ENCODE measurements around the gene CC2D1A.

The CC2D1A gene

DNA sequence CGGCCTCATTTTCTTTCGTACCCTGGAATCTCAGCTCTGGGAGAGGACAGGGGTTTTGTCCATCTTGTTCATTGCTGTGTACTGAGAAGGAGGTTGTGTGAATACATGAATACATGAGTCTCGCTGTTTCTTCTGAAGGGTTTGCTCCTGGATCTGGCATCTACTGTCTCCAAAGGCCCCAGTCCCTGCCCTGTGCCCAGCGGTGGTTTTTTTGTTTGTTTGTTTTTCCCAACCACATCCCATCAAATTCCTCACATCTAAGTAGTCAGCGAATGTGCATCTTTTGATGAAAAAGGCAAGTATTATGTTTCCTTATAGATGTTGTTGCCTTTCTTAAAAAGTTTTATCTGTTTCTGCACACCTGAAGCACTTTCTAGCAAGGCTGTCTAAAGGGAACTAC is 58.8 kb downstream of the CC2D1A start:
- TF ChIP-seq, protein P1, sequence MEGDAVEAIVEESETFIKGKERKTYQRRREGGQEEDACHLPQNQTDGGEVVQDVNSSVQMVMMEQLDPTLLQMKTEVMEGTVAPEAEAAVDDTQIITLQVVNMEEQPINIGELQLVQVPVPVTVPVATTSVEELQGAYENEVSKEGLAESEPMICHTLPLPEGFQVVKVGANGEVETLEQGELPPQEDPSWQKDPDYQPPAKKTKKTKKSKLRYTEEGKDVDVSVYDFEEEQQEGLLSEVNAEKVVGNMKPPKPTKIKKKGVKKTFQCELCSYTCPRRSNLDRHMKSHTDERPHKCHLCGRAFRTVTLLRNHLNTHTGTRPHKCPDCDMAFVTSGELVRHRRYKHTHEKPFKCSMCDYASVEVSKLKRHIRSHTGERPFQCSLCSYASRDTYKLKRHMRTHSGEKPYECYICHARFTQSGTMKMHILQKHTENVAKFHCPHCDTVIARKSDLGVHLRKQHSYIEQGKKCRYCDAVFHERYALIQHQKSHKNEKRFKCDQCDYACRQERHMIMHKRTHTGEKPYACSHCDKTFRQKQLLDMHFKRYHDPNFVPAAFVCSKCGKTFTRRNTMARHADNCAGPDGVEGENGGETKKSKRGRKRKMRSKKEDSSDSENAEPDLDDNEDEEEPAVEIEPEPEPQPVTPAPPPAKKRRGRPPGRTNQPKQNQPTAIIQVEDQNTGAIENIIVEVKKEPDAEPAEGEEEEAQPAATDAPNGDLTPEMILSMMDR (IDR thresholded peaks at IDR 0.05; ENCODE audit: low read length): no peak
- TF ChIP-seq EZH2 (optimal IDR thresholded peaks at IDR 0.05; ENCODE audit: low read depth, low read length) (no peak), EZH2phosphoT487 (IDR thresholded peaks at IDR 0.05; ENCODE audit: low read length) (no peak)
- H3K9me3 ChIP-seq (replicated peaks; ENCODE audit: insufficient read depth, low read length): no peaks in the 10 kb centered on the region
- H3K4me3 ChIP-seq (ENCODE audit: low read length): no peak overlapping the region
- H3F3A ChIP-seq (ENCODE audit: insufficient read depth, low read length): no peaks in the 10 kb centered on the region
- DNase-seq: no peak
- H3K79me2 ChIP-seq (ENCODE audit: low read length): no peaks in the 10 kb centered on the region
- H3K4me2 ChIP-seq (ENCODE audit: low read depth, low read length): no peak overlapping the region
- no peaks in the 10 kb centered on the region for H3K9me2 ChIP-seq (replicated peaks; ENCODE audit: insufficient read depth, low read length)
- H4K20me1 ChIP-seq (ENCODE audit: insufficient read depth, low read length): no peaks in the 10 kb centered on the region
- no peak overlapping the region for H3K27ac ChIP-seq (ENCODE audit: low read length)
- H3K27me3 ChIP-seq (replicated peaks; ENCODE audit: insufficient read depth, low read length): no peaks in the 10 kb centered on the region
- H2AFZ ChIP-seq (ENCODE audit: low read length): no peak overlapping the region
- H3K4me1 ChIP-seq (ENCODE audit: low read length): no peaks in the 10 kb centered on the region
- no peaks in the 10 kb centered on the region for H3K36me3 ChIP-seq (replicated peaks; ENCODE audit: insufficient read depth, low read length)
- no peak overlapping the region for H3K9ac ChIP-seq (ENCODE audit: low read length)

DNA sequence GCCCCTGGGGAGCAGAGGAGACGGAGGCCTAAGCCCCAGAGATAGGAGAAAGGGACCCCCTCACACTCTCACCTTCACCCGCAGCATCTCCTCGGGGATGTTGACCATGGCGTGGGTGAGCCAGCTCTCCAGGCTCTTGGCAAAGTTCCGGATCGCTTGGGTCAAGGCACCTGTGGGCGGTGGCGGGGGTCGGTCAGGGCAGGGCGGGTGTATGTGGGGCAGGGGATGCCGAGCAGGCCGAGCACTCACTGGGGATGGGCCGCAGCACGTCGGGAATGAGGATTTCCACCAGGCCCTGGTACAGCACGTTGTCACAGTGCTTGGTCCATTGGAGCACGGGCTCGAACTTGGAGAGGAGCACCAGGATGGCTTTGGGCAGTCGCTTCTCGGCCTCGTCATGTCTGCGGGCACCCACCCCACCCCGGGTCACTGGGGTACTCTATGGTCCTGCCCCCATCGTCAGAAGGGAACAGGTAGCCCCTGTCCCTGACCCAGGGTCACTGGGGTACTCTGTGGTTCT is 59.4 kb downstream of the CC2D1A start:
- TF ChIP-seq EZH2 (optimal IDR thresholded peaks at IDR 0.05; ENCODE audit: low read depth, low read length) (no peak), EZH2phosphoT487 (IDR thresholded peaks at IDR 0.05; ENCODE audit: low read length) (no peak)
- TF ChIP-seq, protein P1 (IDR thresholded peaks at IDR 0.05; ENCODE audit: low read length): no peak
- H2AFZ ChIP-seq (ENCODE audit: low read length): no peak overlapping the region
- H3K36me3 ChIP-seq (replicated peaks; ENCODE audit: insufficient read depth, low read length): no peaks in the 10 kb centered on the region

DNA sequence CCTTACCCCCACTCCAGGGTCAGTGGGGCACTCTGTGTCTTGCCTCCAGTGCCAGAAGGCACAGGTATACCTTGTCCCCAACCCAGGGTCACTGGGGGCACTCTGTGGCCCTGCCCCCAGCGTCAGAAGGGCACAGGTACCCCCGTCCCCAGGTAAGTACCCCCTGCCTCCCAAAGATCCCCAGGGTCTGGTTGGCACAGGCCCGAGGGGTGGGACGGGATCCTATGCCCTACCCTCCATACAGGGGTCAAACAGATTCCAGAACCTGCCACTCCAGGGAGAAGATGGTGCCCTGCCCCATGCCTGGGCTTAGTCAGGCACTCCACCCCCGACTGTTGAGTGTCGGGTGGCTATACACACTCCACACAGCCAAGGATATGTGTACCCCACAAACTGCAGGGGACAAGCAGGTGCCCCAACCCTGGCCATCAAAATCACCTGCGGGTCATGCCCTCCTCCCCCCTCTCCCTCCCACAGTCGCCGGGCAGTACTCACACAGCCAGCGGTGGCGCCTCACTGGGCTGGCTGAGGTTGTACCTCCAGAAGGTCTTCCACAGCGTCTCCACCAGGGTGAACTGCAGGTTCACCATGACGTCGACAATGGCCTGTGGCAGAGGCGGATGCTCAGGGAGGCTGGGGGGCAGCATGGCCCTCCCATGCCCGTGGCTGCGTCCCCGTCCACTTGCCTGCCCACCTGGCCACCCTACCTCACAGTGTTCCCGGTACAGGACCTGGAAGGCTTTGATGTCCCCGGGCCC is 60.1 kb downstream of the CC2D1A start:
- Histone ChIP-seq H4K20me1 (ENCODE audit: insufficient read depth, low read length) (no peaks in the 10 kb centered on the region), H3K4me1 (ENCODE audit: low read length) (no peaks in the 10 kb centered on the region), H2AFZ (ENCODE audit: low read length) (no peak overlapping the region), H3K9me3 (replicated peaks; ENCODE audit: insufficient read depth, low read length) (no peaks in the 10 kb centered on the region), H3K79me2 (ENCODE audit: low read length) (no peaks in the 10 kb centered on the region), H3K36me3 (replicated peaks; ENCODE audit: insufficient read depth, low read length) (no peaks in the 10 kb centered on the region), H3K27me3 (replicated peaks; ENCODE audit: insufficient read depth, low read length) (no peaks in the 10 kb centered on the region), H3K4me2 (ENCODE audit: low read depth, low read length) (no peak overlapping the region), H3F3A (ENCODE audit: insufficient read depth, low read length) (no peaks in the 10 kb centered on the region), H3K9me2 (replicated peaks; ENCODE audit: insufficient read depth, low read length) (no peaks in the 10 kb centered on the region), H3K27ac (ENCODE audit: low read length) (no peak overlapping the region), H3K4me3 (ENCODE audit: low read length) (no peak overlapping the region), H3K9ac (ENCODE audit: low read length) (no peak overlapping the region)
- TF ChIP-seq, protein P1 (IDR thresholded peaks at IDR 0.05; ENCODE audit: low read length): no peak
- TF ChIP-seq EZH2 (optimal IDR thresholded peaks at IDR 0.05; ENCODE audit: low read depth, low read length) (no peak), EZH2phosphoT487 (IDR thresholded peaks at IDR 0.05; ENCODE audit: low read length) (no peak)
- no peak for DNase-seq

More for the DNA sequence above, 59.4 kb downstream of the CC2D1A start:
- Histone ChIP-seq H3K4me2 (ENCODE audit: low read depth, low read length) (no peak overlapping the region), H3K4me3 (ENCODE audit: low read length) (no peak overlapping the region), H3F3A (ENCODE audit: insufficient read depth, low read length) (no peaks in the 10 kb centered on the region), H3K9me3 (replicated peaks; ENCODE audit: insufficient read depth, low read length) (no peaks in the 10 kb centered on the region), H3K4me1 (ENCODE audit: low read length) (no peaks in the 10 kb centered on the region), H3K27me3 (replicated peaks; ENCODE audit: insufficient read depth, low read length) (no peaks in the 10 kb centered on the region), H4K20me1 (ENCODE audit: insufficient read depth, low read length) (no peaks in the 10 kb centered on the region), H3K27ac (ENCODE audit: low read length) (no peak overlapping the region), H3K9ac (ENCODE audit: low read length) (no peak overlapping the region), H3K79me2 (ENCODE audit: low read length) (no peaks in the 10 kb centered on the region), H3K9me2 (replicated peaks; ENCODE audit: insufficient read depth, low read length) (no peaks in the 10 kb centered on the region)
- DNase-seq: no peak

Data from MM.1S (cell line).